Neural progenitor cell (in vitro differentiated cells): Measurements from ENCODE around the gene PLEKHO2.

Source experiments
- EZH2 ChIP-seq: fragments of 200-600 bp; sonication (generic); IDR thresholded peaks from 2 replicates; pipeline ENCODE4 v1.6.1; 2017; ENCODE audit warnings: antibody characterized with exemption, mild to moderate bottlenecking, moderate library complexity
- EZH2phosphoT487 ChIP-seq: fragments of 200-600 bp; sonication (generic); IDR thresholded peaks from 2 replicates; pipeline ENCODE4 v1.6.1; 2017; ENCODE audit warnings: antibody characterized with exemption
- TF ChIP-seq, protein P1 (sequence below): fragments of 200-600 bp; sonication (generic); IDR thresholded peaks from 2 replicates; pipeline ENCODE4 v1.5.1; 2017; ENCODE audit warnings: antibody characterized with exemption, mild to moderate bottlenecking

DNA sequence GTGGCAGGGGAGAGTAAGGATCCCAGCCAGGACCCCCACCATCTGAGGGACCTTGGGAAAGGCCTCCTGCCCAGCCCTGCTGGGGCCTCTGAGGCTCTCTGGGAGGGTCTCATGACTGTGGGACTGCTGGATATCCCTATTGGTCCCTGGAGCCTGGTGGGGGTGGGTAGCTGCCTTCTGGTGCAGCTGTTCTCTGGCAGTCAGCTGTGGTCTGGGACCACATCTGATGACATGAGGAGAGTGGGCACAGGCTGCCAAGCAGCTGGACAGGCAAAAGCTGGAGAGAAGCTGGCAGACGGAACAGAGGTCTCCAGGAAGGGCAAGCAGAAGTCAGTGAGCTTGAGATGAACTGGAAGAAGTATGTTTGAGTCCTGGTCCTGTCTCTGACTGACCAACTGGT is 22.4 kb downstream of the PLEKHO2 start:
- TF ChIP-seq, protein P1, sequence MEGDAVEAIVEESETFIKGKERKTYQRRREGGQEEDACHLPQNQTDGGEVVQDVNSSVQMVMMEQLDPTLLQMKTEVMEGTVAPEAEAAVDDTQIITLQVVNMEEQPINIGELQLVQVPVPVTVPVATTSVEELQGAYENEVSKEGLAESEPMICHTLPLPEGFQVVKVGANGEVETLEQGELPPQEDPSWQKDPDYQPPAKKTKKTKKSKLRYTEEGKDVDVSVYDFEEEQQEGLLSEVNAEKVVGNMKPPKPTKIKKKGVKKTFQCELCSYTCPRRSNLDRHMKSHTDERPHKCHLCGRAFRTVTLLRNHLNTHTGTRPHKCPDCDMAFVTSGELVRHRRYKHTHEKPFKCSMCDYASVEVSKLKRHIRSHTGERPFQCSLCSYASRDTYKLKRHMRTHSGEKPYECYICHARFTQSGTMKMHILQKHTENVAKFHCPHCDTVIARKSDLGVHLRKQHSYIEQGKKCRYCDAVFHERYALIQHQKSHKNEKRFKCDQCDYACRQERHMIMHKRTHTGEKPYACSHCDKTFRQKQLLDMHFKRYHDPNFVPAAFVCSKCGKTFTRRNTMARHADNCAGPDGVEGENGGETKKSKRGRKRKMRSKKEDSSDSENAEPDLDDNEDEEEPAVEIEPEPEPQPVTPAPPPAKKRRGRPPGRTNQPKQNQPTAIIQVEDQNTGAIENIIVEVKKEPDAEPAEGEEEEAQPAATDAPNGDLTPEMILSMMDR: no peak
- TF ChIP-seq EZH2phosphoT487: no peak
- no peak for TF ChIP-seq EZH2
